Endothelial cell (in vitro differentiated cells): ENCODE measurements around the gene PSMC3. TPM values are rescaled to one million over a fixed set of nuclear protein-coding genes. Genes with fewer than 3 reads are reported as not detected.

Experiments used
- DNase-seq: peaks from one replicate; pipeline ENCODE4 v3.0.0; 2021; ENCODE audit warnings: low spot score
- H3K27ac Mint-ChIP-seq: one replicate; pipeline ENCODE4 v1.8.0; 2021; ENCODE audit warnings: mixed read lengths, inconsistent platforms; ENCODE audit not compliant: unreplicated experiment
- H3K27me3 Mint-ChIP-seq: one replicate; pipeline ENCODE4 v1.8.0; 2021; ENCODE audit warnings: mild to moderate bottlenecking, moderate library complexity, mixed read lengths, inconsistent platforms; ENCODE audit not compliant: unreplicated experiment
- H3K36me3 Mint-ChIP-seq: one replicate; pipeline ENCODE4 v1.8.0; 2021; ENCODE audit warnings: mild to moderate bottlenecking, low read depth, mixed read lengths, inconsistent platforms; ENCODE audit not compliant: unreplicated experiment
- H3K4me1 Mint-ChIP-seq: one replicate; pipeline ENCODE4 v1.8.0; 2021; ENCODE audit warnings: mild to moderate bottlenecking, mixed read lengths, inconsistent platforms; ENCODE audit not compliant: unreplicated experiment
- H3K4me3 Mint-ChIP-seq: one replicate; pipeline ENCODE4 v1.8.0; 2021; ENCODE audit warnings: mild to moderate bottlenecking, mixed read lengths, inconsistent platforms; ENCODE audit not compliant: unreplicated experiment
- H3K9me3 Mint-ChIP-seq: one replicate; pipeline ENCODE4 v1.8.0; 2021; ENCODE audit warnings: mixed read lengths, inconsistent platforms; ENCODE audit not compliant: unreplicated experiment
- CTCF ChIP-seq: fragments of 200-600 bp; sonication (generic); IDR thresholded peaks from one replicate; pipeline ENCODE4 v1.5.0; 2021; ENCODE audit warnings: antibody characterized with exemption; ENCODE audit not compliant: unreplicated experiment
- total RNA-seq: library from RNA; stranded (reverse); fragmentation: NEBNext Ultra II Directional; extraction: Animal tissue kit (Norgen Biotek cat#: 25700); gene quantifications from one replicate; pipeline ENCODE4 v1.2.1, GENCODE V29; 2021; ENCODE audit not compliant: unreplicated experiment

Gene PSMC3
- total RNA-seq, 1 donor from 2014 or later = 127 TPM

- no peak for TF ChIP-seq CTCF
- H3K36me3 Mint-ChIP-seq = no peaks in the 10 kb centered on the region
- H3K4me1 Mint-ChIP-seq = peaks cover 12% of the 10 kb centered on the region
- H3K4me3 Mint-ChIP-seq = no peak within 1 kb of the TSS
- peaks cover 8% of the 10 kb centered on the region for H3K27me3 Mint-ChIP-seq
- no peaks in the 10 kb centered on the region for H3K9me3 Mint-ChIP-seq
- H3K27ac Mint-ChIP-seq = no peak within 1 kb of the TSS
- DNase-seq = no peak
Observed at GRCh38 chr11:47378010-47378835, 48.0 kb downstream of the PSMC3 start, which contains the start of gene SPI1. SPI1 (minus strand) TSS chr11:47378547; CDS start chr11:47378353, 194 bp downstream.

- H3K36me3 Mint-ChIP-seq = no peaks in the 10 kb centered on the region
- H3K9me3 Mint-ChIP-seq = no peaks in the 10 kb centered on the region
- H3K4me3 Mint-ChIP-seq = no peak overlapping the region
- no peak for TF ChIP-seq CTCF
- H3K27ac Mint-ChIP-seq = no peak overlapping the region
- peaks cover 8% of the 10 kb centered on the region for H3K27me3 Mint-ChIP-seq
- peaks cover 5% of the 10 kb centered on the region for H3K4me1 Mint-ChIP-seq
- DNase-seq = no peak
Observed at GRCh38 chr11:47377571-47378009, 48.6 kb downstream of the PSMC3 start.

GRCh38 chr11:47376525-47377371, 49.5 kb downstream of the PSMC3 start:
- Mint-ChIP-seq H3K4me3 (no peak overlapping the region), H3K36me3 (no peaks in the 10 kb centered on the region), H3K27me3 (peaks cover 6% of the 10 kb centered on the region), H3K27ac (no peak overlapping the region), H3K4me1 (no peaks in the 10 kb centered on the region), H3K9me3 (no peaks in the 10 kb centered on the region)
- no peak for DNase-seq
- TF ChIP-seq CTCF = no peak

DNA sequence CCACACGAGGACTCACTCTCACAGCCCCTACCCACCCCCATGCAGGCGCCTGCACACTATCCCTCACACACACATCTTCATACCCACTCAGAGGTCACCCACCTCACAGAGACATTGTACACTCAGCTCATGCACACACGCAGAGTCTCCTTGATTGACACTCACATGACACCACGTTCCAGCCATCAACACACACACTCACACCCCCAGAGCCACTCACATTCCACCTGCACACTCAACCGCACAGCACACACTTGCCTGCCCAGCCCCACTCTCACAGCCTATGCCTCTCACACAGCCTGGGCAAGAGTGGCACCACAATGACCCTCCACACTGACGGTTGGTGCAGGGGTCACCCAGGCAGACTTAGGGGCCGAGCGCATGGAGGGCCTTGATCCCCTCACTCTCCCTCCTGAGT, 50.1 kb downstream of the PSMC3 start:
- H3K27ac Mint-ChIP-seq = no peak overlapping the region
- TF ChIP-seq CTCF = no peak
- H3K27me3 Mint-ChIP-seq = peaks cover 4% of the 10 kb centered on the region
- no peaks in the 10 kb centered on the region for H3K36me3 Mint-ChIP-seq
- H3K4me1 Mint-ChIP-seq = no peaks in the 10 kb centered on the region
- H3K4me3 Mint-ChIP-seq = no peak overlapping the region
- DNase-seq = no peak
- H3K9me3 Mint-ChIP-seq = no peaks in the 10 kb centered on the region
